GM19397 (cell line): ENCODE results near the gene GSS.

Experiments used
- ATAC-seq: cut with Tn5 transposase; IDR thresholded peaks from one replicate; pipeline ENCODE4 v1.9.1; 2021; ENCODE audit warnings: mild to moderate bottlenecking, moderate library complexity; ENCODE audit not compliant: unreplicated experiment

The GSS gene

DNA sequence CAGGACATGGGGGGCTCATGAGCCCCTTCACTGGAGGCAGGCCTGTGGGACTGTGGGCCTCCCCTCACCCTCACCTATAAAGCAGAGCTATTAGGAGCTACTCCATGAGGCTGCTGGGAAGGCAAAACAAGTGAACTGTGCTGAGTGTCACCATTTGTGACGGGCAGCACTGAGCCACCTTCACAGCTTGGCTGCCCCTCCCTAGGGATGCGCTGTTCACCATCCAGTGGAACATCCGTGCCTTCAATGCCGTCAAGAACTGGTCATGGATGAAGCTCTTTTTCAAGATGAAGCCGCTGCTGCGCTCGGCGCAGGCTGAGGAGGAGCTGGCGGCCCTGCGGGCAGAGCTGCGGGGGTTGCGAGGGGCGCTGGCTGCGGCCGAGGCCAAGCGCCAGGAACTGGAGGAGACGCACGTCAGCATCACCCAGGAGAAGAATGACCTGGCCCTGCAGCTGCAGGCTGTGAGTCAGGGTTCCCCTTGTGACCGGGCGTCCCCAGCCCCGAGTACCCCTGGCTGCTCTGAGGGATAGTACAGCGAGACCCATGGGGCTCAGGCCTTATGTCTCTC lies 38.4 kb upstream of the GSS start:
- ATAC-seq, result no peak

DNA sequence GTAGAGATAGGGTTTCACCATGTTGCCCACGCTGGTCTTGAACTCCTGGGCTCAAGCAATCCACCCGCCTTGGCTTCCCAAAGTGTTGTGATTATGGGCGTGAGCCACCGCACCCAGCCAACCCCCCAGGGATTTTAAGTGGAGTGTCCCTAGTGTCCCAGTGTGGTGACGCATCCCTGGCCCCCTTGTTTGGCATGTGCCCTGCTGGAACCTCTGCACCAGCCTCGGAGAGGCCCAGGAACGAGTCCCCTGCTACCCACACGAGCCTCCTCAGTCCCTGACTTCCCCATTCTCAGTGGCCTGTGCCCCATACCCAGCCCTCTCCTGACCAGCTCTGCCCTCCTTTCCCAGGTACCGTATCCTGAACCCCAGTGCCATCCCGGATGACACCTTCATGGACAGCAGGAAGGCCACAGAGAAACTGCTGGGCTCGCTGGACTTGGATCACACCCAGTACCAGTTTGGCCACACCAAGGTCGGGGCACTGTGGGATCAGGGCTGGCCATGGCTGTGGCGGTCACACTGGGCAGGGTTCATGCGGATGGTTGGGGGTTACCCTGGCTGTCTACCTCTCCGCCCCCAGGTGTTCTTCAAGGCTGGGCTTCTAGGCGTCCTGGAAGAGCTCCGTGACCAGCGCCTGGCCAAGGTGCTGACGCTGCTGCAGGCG lies 37.3 kb upstream of the GSS start:
- ATAC-seq, result no peak

DNA sequence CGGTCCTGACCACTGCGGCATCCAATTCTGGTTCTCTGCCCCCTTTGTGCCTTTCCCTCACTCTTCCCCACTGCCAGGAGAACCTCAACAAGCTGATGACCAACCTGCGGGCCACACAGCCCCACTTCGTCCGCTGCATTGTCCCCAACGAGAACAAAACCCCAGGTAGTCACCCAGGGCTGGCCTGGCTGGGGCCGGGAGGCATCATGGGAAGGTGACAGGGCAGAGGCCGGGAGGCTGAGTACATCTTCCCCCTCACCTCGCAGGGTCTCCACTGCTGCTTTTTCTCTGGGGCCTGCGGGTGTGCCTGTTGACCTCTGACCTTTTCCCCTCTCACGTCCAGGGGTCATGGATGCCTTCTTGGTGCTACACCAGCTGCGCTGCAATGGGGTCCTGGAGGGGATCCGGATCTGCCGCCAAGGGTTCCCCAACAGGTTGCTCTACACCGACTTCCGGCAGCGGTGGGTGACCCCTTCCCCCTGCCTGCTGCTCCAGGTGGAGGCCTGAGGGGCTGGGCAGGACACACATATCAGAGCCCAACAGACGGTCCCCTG lies 35.1 kb upstream of the GSS start:
- no peak for ATAC-seq

- no peak for ATAC-seq
These were observed 34.6 kb upstream of the GSS start for GRCh38 chr20:34990231-34990630.

DNA sequence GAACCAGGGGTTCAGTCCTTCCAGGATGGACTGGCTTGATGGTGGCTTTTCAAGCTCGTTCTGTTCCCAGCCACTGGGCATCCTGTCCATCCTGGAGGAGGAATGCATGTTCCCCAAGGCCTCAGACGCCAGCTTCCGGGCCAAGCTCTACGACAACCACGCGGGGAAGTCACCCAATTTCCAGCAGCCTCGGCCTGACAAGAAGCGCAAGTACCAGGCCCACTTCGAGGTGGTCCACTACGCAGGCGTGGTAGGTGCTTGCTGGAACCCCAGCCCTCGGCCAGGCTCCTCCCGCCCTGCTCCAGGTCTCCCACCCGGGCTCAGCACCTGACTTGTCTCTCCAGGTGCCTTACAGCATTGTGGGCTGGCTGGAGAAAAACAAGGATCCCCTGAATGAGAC lies 34.1 kb upstream of the GSS start:
- ATAC-seq, result no peak

DNA sequence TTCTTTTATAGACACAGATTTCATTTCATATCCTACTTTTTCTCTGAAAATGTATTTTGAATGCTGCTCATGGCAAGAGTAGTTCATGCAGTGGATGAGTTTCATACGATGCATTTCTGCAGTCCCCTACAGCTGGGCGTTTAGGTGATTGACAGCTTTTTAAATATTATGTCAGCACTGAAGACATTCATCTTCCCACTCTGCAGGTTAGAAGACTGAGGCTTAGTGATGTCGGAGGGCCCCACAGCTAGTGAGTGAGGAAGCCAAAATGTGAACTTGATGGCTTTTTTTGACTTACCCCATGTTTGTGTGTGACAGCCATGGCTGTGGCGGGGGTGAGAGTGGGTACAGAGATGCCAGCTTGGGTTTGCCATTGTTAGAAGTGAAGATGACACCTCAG lies 33.5 kb upstream of the GSS start:
- ATAC-seq, result no peak

- ATAC-seq, result no peak
These were observed 32.6 kb upstream of the GSS start for GRCh38 chr20:34988191-34988540.

- ATAC-seq, result no peak
These were observed 31.9 kb upstream of the GSS start for GRCh38 chr20:34987288-34988190.

GRCh38 chr20:34986311-34987287 lies 31.0 kb upstream of the GSS start:
- no peak for ATAC-seq

GRCh38 chr20:34985461-34986310 lies 30.1 kb upstream of the GSS start:
- no peak for ATAC-seq

DNA sequence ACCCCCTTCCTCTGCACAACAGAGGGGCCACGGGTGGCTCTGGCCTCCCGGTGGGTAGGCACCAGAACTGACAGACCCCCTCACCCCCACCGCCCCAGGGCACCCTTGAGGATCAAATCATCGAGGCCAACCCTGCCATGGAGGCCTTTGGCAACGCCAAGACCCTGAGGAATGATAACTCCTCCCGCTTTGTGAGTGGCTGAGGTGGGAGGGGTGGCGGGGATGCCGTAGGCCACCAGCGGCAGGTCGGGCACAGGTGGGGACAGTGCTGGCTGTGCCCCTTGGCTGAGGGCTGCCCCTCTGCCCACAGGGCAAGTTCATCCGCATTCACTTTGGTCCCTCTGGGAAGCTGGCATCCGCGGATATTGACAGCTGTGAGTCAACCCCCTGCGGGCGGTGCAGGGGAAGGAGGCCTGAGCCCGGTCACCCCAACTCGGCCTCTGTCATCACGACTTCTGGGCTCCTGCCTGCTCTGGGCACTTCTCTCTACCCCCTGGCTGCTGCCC lies 29.2 kb upstream of the GSS start:
- no peak for ATAC-seq

GRCh38 chr20:34983995-34984735 lies 28.6 kb upstream of the GSS start:
- ATAC-seq, result no peak

- ATAC-seq, result no peak
These were observed 27.6 kb upstream of the GSS start for GRCh38 chr20:34983089-34983820.

- no peak for ATAC-seq
These were observed 26.9 kb upstream of the GSS start for GRCh38 chr20:34982270-34983088.

DNA sequence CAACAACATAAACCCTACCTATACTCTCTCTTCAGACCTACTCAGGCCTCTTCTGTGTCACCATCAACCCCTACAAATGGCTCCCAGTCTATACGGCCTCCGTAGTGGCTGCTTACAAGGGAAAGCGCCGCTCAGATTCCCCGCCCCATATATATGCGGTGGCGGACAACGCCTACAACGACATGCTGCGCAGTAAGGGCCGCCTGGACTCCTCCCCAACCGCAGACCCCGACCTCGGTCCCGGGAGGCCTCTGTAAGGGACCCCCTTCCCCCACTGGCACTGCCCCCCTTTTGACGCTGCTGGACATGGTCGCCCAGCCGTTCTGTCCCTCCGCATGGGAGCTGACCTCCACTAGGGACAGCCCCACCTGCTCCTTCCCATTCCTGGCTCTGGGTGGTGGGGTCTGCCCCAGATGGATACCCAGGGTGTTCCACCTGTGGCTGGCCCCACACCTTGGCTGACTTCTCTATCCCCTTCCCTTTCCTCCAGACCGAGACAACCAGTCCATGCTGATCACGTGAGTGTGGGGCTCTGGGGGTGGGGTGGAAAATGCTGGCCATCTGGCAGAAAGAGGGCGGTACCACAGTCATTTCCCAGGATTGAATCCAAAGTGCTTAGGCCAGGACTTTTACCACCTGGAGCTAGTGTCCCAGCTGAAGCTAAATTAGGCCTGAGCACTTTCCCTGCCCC lies 25.1 kb upstream of the GSS start:
- no peak for ATAC-seq

GRCh38 chr20:34979366-34980153 lies 24.0 kb upstream of the GSS start:
- ATAC-seq, result no peak
